Mesodermal cell (in vitro differentiated cells): Measurements from ENCODE around the gene DNAJC18. TPM values are rescaled to one million over a fixed set of nuclear protein-coding genes. Genes with fewer than 3 reads are reported as not detected.
"Not testable (repeated sequence)": the region's sequence is repeated elsewhere in the genome, so short reads cannot be mapped to it uniquely, and the experiment has no call there.

ENCODE experiments used
- H3K27ac ChIP-seq: 2 replicates; pipeline ENCODE4 v1.7.0; 2013; ENCODE audit warnings: mild to moderate bottlenecking, low read depth, low read length, moderate library complexity; ENCODE audit not compliant: severe bottlenecking
- H3K36me3 ChIP-seq: 2 replicates; pipeline ENCODE4 v1.7.1; 2013; ENCODE audit warnings: mild to moderate bottlenecking, low read length, moderate library complexity; ENCODE audit not compliant: control insufficient read depth, insufficient read depth
- H3K4me1 ChIP-seq: one replicate; pipeline ENCODE4 v1.7.1; 2013; ENCODE audit warnings: mild to moderate bottlenecking, low read length; ENCODE audit not compliant: insufficient read depth, control insufficient read depth, poor library complexity, severe bottlenecking
- H3K4me3 ChIP-seq: 2 replicates; pipeline ENCODE4 v1.7.0; 2013; ENCODE audit warnings: low read length, control low read depth, mild to moderate bottlenecking; ENCODE audit not compliant: insufficient read depth, poor library complexity, severe bottlenecking; ENCODE audit errors: extremely low read depth
- H3K9me3 ChIP-seq: 2 replicates; pipeline ENCODE4 v1.7.1; 2013; ENCODE audit warnings: mild to moderate bottlenecking, low read length, moderate library complexity; ENCODE audit not compliant: control insufficient read depth
- WGBS, 2 experiments: methylation state at CpG; one replicate each; pipeline ENCODE4 v1.1.5; 2013; ENCODE audit warnings: missing lambda C conversion rate in 2 of 2; ENCODE audit not compliant: insufficient coverage in 2 of 2; 5-methylcytosine and 5-hydroxymethylcytosine counted together
- polyA plus RNA-seq, 2 experiments: library from polyadenylated mRNA; stranded (reverse); fragments of 50-300 nt; gene quantifications; one replicate each; pipeline ENCODE4 v1.2.3, GENCODE V29; 2013

DNAJC18 gene
- 34.9 TPM for polyA plus RNA-seq (2013, experiment 1 of 2)
- polyA plus RNA-seq (2013, experiment 2 of 2), result 45.0 TPM

- Histone ChIP-seq H3K4me1 (peaks cover 16% of the 10 kb centered on the region), H3K4me3 (peak within 1 kb of the TSS; percentile 71), H3K9me3 (no peaks in the 10 kb centered on the region), H3K27ac (peak within 1 kb of the TSS; percentile 93), H3K36me3 (peaks cover 31% of the 10 kb centered on the region)
- 4 to 5% methylated on average over 35 to 45 of the region's 49 CpGs for WGBS, 2 experiments
These were observed at the start of gene DNAJC18 for GRCh38 chr5:139439013-139439903. DNAJC18 (minus strand) TSS chr5:139439525; CDS start chr5:139439445, 80 bp downstream.

- Histone ChIP-seq H3K4me1 (no peaks in the 10 kb centered on the region), H3K9me3 (no peaks in the 10 kb centered on the region), H3K36me3 (no peaks in the 10 kb centered on the region), H3K27ac (no peak overlapping the region), H3K4me3 (no peak overlapping the region)
- WGBS, 2 experiments, result 78 to 92% methylated on average over 2 of the region's 3 CpGs
These were observed 48.9 kb upstream of the DNAJC18 start for GRCh38 chr5:139488260-139488659.

- Histone ChIP-seq H3K4me1 (no peaks in the 10 kb centered on the region), H3K36me3 (no peaks in the 10 kb centered on the region), H3K4me3 (no peak overlapping the region), H3K9me3 (no peaks in the 10 kb centered on the region), H3K27ac (no peak overlapping the region)
- 63 to 67% methylated on average over 6 to 7 of the region's 7 CpGs for WGBS, 2 experiments
These were observed 46.9 kb upstream of the DNAJC18 start for GRCh38 chr5:139486201-139486600.

GRCh38 chr5:139482890-139483208 is 43.5 kb upstream of the DNAJC18 start:
- not testable (repeated sequence) for H3K36me3 ChIP-seq, H3K27ac ChIP-seq, H3K4me1 ChIP-seq, H3K4me3 ChIP-seq, H3K9me3 ChIP-seq
- 91 to 93% methylated on average over 4 to 5 of the region's 6 CpGs for WGBS, 2 experiments

GRCh38 chr5:139482050-139482889 is 42.9 kb upstream of the DNAJC18 start, which contains the start of gene STING1:
STING1 (minus strand) TSS chr5:139482758; CDS start chr5:139481704, 1,054 bp downstream.
- WGBS, 2 experiments, result 89 to 93% methylated on average over 15 of the region's 19 CpGs
- Histone ChIP-seq H3K36me3 (no peaks in the 10 kb centered on the region), H3K4me1 (no peaks in the 10 kb centered on the region), H3K27ac (no peak within 1 kb of the TSS), H3K9me3 (no peaks in the 10 kb centered on the region), H3K4me3 (no peak within 1 kb of the TSS)

GRCh38 chr5:139481580-139482049 is 42.3 kb upstream of the DNAJC18 start:
- Histone ChIP-seq H3K4me3 (no peak overlapping the region), H3K36me3 (no peaks in the 10 kb centered on the region), H3K4me1 (no peaks in the 10 kb centered on the region), H3K9me3 (no peaks in the 10 kb centered on the region), H3K27ac (no peak overlapping the region)
- WGBS, 2 experiments, result 85 to 88% methylated on average over 5 of the region's 5 CpGs

- Histone ChIP-seq H3K36me3 (no peaks in the 10 kb centered on the region), H3K27ac (no peak overlapping the region), H3K4me3 (no peak overlapping the region), H3K9me3 (no peaks in the 10 kb centered on the region), H3K4me1 (no peaks in the 10 kb centered on the region)
- 96% methylated on average over 11 to 12 of the region's 12 CpGs for WGBS, 2 experiments
These were observed 41.8 kb upstream of the DNAJC18 start for GRCh38 chr5:139481122-139481533.

- not testable (repeated sequence) for H3K4me3 ChIP-seq, H3K36me3 ChIP-seq, H3K4me1 ChIP-seq, H3K9me3 ChIP-seq, H3K27ac ChIP-seq
- 100% methylated on average over 1 of the region's 4 CpGs; no CpG with 5 or more reads in 1 of the 2 experiments for WGBS, 2 experiments
These were observed 40.4 kb upstream of the DNAJC18 start for GRCh38 chr5:139479729-139480128.

GRCh38 chr5:139478657-139479423 is 39.5 kb upstream of the DNAJC18 start:
- not testable (repeated sequence) for H3K4me1 ChIP-seq, H3K36me3 ChIP-seq, H3K9me3 ChIP-seq, H3K27ac ChIP-seq, H3K4me3 ChIP-seq
- 78 to 85% methylated on average over 6 to 7 of the region's 9 CpGs for WGBS, 2 experiments
